HG03025 (cell line): ENCODE measurements around the gene ALG14.
"Not testable (repeated sequence)": the region's sequence is repeated elsewhere in the genome, so short reads cannot be mapped to it uniquely, and the experiment has no call there.

ENCODE experiments used
- ATAC-seq: cut with Tn5 transposase; IDR thresholded peaks from one replicate; pipeline ENCODE4 v1.9.1; 2021; ENCODE audit warnings: mild to moderate bottlenecking, moderate library complexity; ENCODE audit not compliant: unreplicated experiment, low FRiP score

ALG14 gene

GRCh38 chr1:95089650-95090287, 17.0 kb upstream of the ALG14 start:
- ATAC-seq, result no peak

DNA sequence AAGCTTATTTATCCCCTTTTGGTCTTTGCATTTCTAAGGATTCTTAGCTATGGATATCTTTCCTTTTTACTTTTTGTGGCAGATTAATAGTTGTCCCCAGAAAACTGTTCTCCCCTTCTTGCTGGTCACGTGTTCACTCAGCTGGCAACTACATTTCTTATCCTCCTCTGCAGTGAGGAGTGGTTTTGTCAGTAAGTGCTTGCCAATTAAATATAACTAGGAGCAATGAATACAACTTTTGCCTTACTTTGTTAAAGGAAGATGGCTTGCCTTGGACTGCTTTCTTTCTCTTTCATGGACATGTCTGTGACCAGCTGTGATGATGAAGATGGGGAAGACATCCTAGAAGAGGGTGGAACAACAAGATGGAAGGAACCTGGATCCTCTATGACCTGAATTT, 15.6 kb upstream of the ALG14 start:
- ATAC-seq, result no peak

DNA sequence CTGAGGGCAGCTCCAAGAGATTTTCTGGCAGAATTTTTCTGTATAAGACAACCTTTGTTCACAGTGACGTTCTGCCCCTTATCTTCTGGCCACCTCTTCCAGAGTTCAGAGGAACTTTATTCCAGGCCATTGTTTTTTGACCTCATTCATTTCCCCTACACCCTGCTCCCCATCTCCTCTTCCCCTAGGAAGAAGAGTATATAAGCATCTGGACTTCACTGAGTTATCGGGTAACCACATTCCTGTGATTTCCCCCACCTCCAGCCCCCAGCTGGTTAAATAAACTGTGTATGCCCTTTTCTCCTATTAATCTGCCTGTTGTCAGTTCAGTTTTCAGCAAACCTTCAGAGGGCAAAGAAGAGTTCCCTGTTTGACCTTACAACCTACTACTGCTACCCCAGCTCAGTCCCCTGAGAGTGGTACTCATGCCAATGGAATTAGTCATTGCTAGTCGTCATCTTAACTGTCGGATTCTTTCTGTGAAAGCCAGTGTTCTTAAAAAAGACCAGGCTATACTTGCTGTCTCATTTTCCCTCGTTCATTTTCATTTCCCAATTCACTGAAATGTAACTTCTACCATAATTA, 14.3 kb upstream of the ALG14 start:
- ATAC-seq, result no peak

GRCh38 chr1:95085376-95085775, 12.6 kb upstream of the ALG14 start:
- ATAC-seq, result no peak

DNA sequence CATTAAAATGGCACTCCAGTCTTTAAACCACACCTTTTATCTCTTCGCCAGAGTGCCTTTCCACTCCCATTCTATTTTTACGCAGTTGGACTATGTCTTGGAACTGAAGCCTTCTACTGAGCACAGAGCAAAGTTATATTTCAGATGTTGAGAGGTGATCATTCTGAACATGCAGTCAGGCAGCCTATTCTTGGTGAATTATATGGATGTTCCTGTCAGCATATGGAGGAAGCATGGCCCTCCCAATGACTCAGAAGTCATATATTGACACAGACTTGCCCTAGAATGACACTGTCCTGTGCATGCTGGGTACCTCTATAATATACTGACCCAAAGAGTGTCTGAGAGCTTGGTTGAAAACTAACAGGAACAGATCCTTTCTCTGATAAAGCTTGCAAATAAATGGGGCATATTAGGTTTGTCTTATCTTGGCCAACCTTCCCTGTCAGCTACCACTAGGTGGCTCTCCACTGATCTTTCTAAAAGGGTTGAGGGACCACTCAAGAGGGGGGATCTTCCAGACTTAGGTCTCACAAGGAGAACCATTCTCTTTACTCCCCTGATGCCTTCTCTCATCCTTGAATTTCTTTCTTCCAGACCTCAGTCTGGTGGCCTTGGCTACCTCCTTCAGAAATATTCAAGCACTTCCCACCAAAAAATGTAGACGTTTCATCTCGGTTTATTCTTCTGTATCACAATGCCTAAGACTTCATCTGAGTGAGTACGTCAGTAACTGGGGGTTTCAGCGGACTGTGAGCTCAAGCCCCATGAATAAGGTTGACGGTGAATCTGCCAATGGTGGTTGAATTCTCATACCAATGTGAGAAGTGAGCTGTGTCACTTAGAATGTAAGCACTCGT, 11.8 kb upstream of the ALG14 start:
- no peak for ATAC-seq

- ATAC-seq, result no peak
Observed at GRCh38 chr1:95080879-95081278, 8.1 kb upstream of the ALG14 start.

GRCh38 chr1:95080446-95080845, 7.7 kb upstream of the ALG14 start:
- no peak for ATAC-seq

- no peak for ATAC-seq
Observed at GRCh38 chr1:95076034-95076433, 3.3 kb upstream of the ALG14 start.

- no peak for ATAC-seq
Observed at GRCh38 chr1:95073446-95073845, 695 bp upstream of the ALG14 start.

DNA sequence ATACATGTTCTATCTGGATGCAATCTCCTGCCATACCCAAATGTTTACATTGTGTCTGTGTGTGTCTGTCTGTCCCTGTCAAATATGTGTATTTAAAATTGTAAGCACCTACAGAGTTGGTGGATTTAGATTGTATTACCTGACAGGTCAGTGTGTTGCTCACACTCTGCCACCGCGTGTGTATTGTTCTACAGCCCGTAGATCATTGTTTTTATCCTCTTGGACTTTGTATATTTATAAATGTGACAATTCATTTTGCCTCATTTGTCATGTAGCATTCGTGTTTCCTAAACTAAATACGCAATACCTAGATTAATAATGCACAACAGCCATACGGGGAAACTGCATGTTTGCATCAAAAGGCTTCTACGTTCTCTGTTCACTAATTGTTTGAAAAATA, 634 bp downstream of the ALG14 start:
- no peak for ATAC-seq

GRCh38 chr1:95071539-95071938, 1.2 kb downstream of the ALG14 start:
- ATAC-seq, result no peak

DNA sequence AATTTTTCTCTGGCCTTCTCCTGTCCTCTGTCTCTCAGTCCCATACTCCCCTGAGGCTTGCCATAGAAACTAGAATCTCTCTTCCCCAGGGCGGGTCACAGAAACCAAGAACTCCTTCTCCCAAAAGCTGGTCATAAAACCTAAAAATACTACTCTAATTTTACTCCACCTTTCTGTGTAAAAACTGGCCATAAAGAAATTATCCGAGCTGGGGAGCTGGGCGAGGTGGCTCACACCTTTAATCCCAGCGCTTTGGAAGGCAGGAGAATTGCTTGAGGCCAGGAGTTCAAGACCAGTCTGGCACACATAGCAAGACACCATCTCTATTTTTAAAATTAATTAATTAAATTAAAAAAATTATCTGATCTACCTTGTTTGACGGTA, 3.0 kb downstream of the ALG14 start:
- ATAC-seq, result no peak

- ATAC-seq, result no peak
Observed at GRCh38 chr1:95068956-95069709, 3.6 kb downstream of the ALG14 start.

- no peak for ATAC-seq
Observed at GRCh38 chr1:95067568-95067967, 5.2 kb downstream of the ALG14 start.

DNA sequence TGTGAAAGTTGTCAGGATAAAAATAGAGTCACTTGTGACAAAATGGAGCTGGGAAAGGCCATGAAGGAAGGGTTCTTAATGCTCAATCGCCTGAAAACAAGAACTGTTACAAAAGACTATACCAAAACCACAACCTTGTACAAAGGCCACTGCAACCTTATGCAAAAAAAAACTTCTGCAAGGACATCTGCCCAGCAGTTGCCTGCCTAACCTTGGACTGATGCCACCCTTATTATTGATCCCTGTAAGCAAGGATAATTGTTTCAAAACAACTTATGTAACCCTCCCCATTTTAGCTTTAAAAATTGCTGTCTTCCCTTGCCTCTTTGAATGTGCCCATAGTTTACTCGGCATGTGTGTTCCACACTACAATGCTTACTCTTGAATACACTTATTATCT, 5.7 kb downstream of the ALG14 start:
- no peak for ATAC-seq

DNA sequence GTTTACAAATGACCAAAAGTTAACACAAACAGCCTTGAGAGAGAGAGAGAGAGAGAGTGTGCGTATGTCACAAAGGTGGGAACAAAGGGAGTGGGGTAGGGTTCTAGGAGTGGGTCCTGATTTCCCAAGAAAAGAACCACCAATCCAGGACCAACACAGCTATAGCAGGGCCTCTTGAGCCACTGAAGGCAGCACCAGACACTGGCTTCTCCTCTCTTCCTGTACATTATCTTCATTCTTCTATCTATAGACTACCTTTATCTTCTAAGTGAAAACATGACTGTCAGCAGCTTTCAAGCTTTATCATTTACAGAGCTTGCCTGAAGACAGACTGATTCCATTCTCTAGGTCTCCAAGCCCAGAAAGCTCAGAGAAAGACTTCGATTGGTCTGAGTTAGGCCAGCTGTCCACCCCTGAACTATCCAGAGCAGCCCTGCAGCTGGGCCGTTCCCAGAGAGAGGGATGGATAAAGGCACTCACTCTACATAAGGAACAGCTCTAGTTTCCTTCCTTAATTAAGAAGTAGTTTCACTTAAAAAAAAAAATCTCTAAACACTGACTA, 11.2 kb downstream of the ALG14 start:
- no peak for ATAC-seq

DNA sequence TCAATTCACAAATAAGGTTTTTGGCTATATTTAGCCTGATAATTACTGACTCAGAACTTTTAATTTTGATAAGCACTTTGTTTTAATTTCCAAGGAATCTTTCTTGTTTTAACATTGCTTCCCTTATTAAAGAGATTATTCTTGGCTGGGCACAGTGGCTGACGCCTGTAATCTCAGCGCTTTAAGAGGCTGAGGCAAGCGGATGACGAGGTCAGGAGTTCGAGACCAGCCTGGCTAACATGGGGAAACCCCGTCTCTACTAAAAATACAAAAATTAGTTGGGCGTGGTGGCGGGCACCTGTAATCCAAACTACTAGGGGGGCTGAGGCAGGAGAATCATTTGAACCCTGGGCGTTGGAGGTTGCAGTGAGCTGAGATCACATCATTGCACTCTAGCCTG, 13.8 kb downstream of the ALG14 start:
- no peak for ATAC-seq

- no peak for ATAC-seq
Observed at GRCh38 chr1:95057351-95057750, 15.4 kb downstream of the ALG14 start.

GRCh38 chr1:95049935-95050334, 22.8 kb downstream of the ALG14 start:
- no peak for ATAC-seq

- no peak for ATAC-seq
Observed at GRCh38 chr1:95048317-95048716, 24.4 kb downstream of the ALG14 start.

- not testable (repeated sequence) for ATAC-seq
Observed at GRCh38 chr1:95047624-95048023, 25.1 kb downstream of the ALG14 start.
